NCI-H748 (cell line): Measurements from ENCODE around the gene OTUB2.
"Not testable (repeated sequence)": the region's sequence is repeated elsewhere in the genome, so short reads cannot be mapped to it uniquely, and the experiment has no call there.

Experiments
- DNase-seq: peaks from one replicate; lab custom pipeline; 2025; ENCODE audit not compliant: unreplicated experiment; lab: John Stamatoyannopoulos, UW

Gene OTUB2

GRCh38 chr14:94054401-94054800, 28.3 kb downstream of the OTUB2 start:
- no peak for DNase-seq

- no peak for DNase-seq
Observed at GRCh38 chr14:94054936-94055335, 28.8 kb downstream of the OTUB2 start.

- DNase-seq = no peak
Observed at GRCh38 chr14:94056579-94057308, 30.6 kb downstream of the OTUB2 start.

- DNase-seq = no peak
Observed at GRCh38 chr14:94058128-94058673, 32.1 kb downstream of the OTUB2 start.

GRCh38 chr14:94058674-94059138, 32.6 kb downstream of the OTUB2 start:
- DNase-seq = no peak

GRCh38 chr14:94059998-94060397, 33.9 kb downstream of the OTUB2 start:
- no peak for DNase-seq

- no peak for DNase-seq
Observed at GRCh38 chr14:94062344-94062940, 36.3 kb downstream of the OTUB2 start.

GRCh38 chr14:94066089-94066676, 40.0 kb downstream of the OTUB2 start:
- peak; percentile 68 for DNase-seq

- not testable (repeated sequence) for DNase-seq
Observed at GRCh38 chr14:94072076-94072475, 45.9 kb downstream of the OTUB2 start.

GRCh38 chr14:94074534-94074933, 48.4 kb downstream of the OTUB2 start:
- no peak for DNase-seq

GRCh38 chr14:94075008-94075407, 48.9 kb downstream of the OTUB2 start:
- no peak for DNase-seq

- no peak for DNase-seq
Observed at GRCh38 chr14:94077111-94077821, 51.1 kb downstream of the OTUB2 start.

GRCh38 chr14:94077823-94078222, 51.7 kb downstream of the OTUB2 start:
- no peak for DNase-seq

- DNase-seq = no peak
Observed at GRCh38 chr14:94079891-94080620, 53.9 kb downstream of the OTUB2 start.

- DNase-seq = peak; percentile 98
Observed at GRCh38 chr14:94080621-94081385, 54.7 kb downstream of the OTUB2 start, which contains the start of the genes DDX24 and IFI27L1. Gene DDX24 (minus strand): TSS chr14:94081202. CDS start chr14:94079742, 1,460 bp downstream. Gene IFI27L1 (plus strand): TSS chr14:94081310. CDS start chr14:94096938, 15,628 bp downstream.

- peak; percentile 68 for DNase-seq
Observed at GRCh38 chr14:94081386-94081820, 55.3 kb downstream of the OTUB2 start.

- no peak for DNase-seq
Observed at GRCh38 chr14:94087891-94088290, 61.8 kb downstream of the OTUB2 start.

GRCh38 chr14:94088516-94088915, 62.4 kb downstream of the OTUB2 start:
- no peak for DNase-seq

- no peak for DNase-seq
Observed at GRCh38 chr14:94089479-94089878, 63.3 kb downstream of the OTUB2 start.

- no peak for DNase-seq
Observed at GRCh38 chr14:94093418-94093817, 67.3 kb downstream of the OTUB2 start.
